Memory B cell (primary cell): ENCODE data around the gene PODXL2.

ENCODE experiments used
- ATAC-seq: fragments of 150-1000 bp; cut with Tn5 transposase; 2 replicates; pipeline ENCODE4 v1.10.0; 2021; ENCODE audit warnings: low read depth, mild to moderate bottlenecking, moderate library complexity
- DNase-seq, 2 donors: peaks; one replicate each; pipeline ENCODE4 v3.0.0; 2022; ENCODE audit warnings: low spot score in 2 of 2
- H3K27ac Mint-ChIP-seq: one replicate; pipeline ENCODE4 v1.8.0; 2022; ENCODE audit warnings: mild to moderate bottlenecking, moderate library complexity, mixed read lengths
- H3K27me3 Mint-ChIP-seq: one replicate; pipeline ENCODE4 v1.8.0; 2022; ENCODE audit warnings: mixed read lengths
- H3K36me3 Mint-ChIP-seq: one replicate; pipeline ENCODE4 v1.8.0; 2022; ENCODE audit warnings: mild to moderate bottlenecking, mixed read lengths
- H3K4me1 Mint-ChIP-seq: one replicate; pipeline ENCODE4 v1.8.0; 2022; ENCODE audit warnings: mixed read lengths
- H3K4me3 Mint-ChIP-seq: one replicate; pipeline ENCODE4 v1.8.0; 2022; ENCODE audit warnings: mild to moderate bottlenecking, moderate library complexity, mixed read lengths
- H3K9me3 Mint-ChIP-seq: one replicate; pipeline ENCODE4 v1.8.0; 2022; ENCODE audit warnings: mixed read lengths

PODXL2 gene

GRCh38 chr3:127628788-127629466 lies at the start of gene PODXL2:
Gene PODXL2 (plus strand): TSS chr3:127629185. CDS start chr3:127629220, 35 bp downstream.
- Mint-ChIP-seq H3K9me3 (no peaks in the 10 kb centered on the region), H3K27me3 (peaks cover 10% of the 10 kb centered on the region), H3K27ac (peak within 1 kb of the TSS; percentile 58), H3K4me1 (peaks cover 21% of the 10 kb centered on the region), H3K4me3 (peak within 1 kb of the TSS; percentile 80), H3K36me3 (peaks cover 1% of the 10 kb centered on the region)
- DNase-seq (peak; percentile 26 to 32), ATAC-seq (peak; percentile 55)

DNA sequence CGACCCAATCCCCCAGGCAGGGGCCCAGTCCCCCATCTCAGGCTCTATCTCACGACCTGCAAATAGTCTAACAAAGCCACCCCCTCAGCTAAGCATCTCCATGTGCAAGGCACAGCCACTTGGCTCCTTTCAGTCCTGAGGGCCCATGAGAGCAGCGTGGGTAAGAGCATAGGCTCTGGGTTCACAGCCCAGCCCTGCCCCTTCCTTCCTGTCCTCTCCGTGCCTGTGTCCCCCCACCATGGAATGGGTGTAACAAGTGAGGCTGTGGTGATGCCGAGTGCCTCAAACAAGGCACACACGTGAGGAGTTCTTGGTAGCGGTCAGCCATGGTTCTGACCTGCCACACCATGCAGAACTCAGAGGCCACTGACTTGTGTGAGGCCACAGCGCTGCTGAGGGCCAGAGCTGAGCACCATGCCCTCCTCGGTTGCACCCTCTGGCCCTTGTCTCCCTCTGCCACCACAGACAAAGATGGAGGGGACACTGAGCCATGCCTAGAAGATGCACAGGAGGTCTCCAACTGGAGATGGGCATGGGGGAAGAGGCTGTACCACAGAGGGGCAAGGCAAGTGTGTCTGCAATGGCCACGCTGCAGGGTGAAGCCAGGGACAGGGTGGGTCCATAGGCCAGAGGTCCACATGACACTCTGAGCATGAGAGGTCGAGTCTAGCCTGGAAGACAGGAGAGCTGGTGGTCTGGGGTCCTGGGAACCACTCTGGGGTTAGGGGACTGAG lies 48.5 kb upstream of the PODXL2 start:
- H3K4me1 Mint-ChIP-seq = peaks cover 12% of the 10 kb centered on the region
- peaks cover 2% of the 10 kb centered on the region for H3K36me3 Mint-ChIP-seq
- no peak overlapping the region for H3K27ac Mint-ChIP-seq
- H3K4me3 Mint-ChIP-seq = no peak overlapping the region
- DNase-seq (no peak), ATAC-seq (no peak)
- H3K27me3 Mint-ChIP-seq = no peaks in the 10 kb centered on the region
- H3K9me3 Mint-ChIP-seq = no peaks in the 10 kb centered on the region

DNA sequence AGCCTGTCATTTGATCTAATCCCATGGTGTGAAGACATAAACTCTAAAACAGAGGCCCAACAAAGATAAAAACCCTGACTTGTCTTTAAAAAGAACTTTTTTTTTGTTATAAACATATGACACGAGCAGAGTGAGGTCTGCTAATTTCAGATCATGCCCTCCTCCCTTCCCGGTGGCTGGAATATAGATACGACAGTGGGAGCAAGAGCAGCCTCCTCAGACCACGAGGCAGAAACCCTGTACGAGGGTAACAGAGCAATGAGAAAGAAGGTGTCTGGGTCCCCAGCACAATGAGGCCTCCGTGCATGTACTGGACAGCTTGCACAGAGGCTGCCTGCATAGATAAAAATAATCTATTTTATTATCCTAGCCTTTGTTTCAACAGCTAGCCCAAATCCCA lies 44.3 kb upstream of the PODXL2 start:
- peaks cover 2% of the 10 kb centered on the region for H3K36me3 Mint-ChIP-seq
- H3K27ac Mint-ChIP-seq = no peak overlapping the region
- H3K4me1 Mint-ChIP-seq = peaks cover 26% of the 10 kb centered on the region
- no peaks in the 10 kb centered on the region for H3K27me3 Mint-ChIP-seq
- no peak overlapping the region for H3K4me3 Mint-ChIP-seq
- DNase-seq (no peak), ATAC-seq (no peak)
- no peaks in the 10 kb centered on the region for H3K9me3 Mint-ChIP-seq

- no peak overlapping the region for H3K27ac Mint-ChIP-seq
- no peak overlapping the region for H3K4me3 Mint-ChIP-seq
- no peaks in the 10 kb centered on the region for H3K9me3 Mint-ChIP-seq
- peaks cover 26% of the 10 kb centered on the region for H3K4me1 Mint-ChIP-seq
- H3K36me3 Mint-ChIP-seq = no peaks in the 10 kb centered on the region
- ATAC-seq (no peak), DNase-seq (no peak)
- H3K27me3 Mint-ChIP-seq = no peaks in the 10 kb centered on the region
Observed at GRCh38 chr3:127585163-127585812, 43.7 kb upstream of the PODXL2 start.

- Mint-ChIP-seq H3K36me3 (no peaks in the 10 kb centered on the region), H3K4me3 (no peak overlapping the region), H3K9me3 (no peaks in the 10 kb centered on the region), H3K27me3 (no peaks in the 10 kb centered on the region), H3K27ac (no peak overlapping the region), H3K4me1 (peaks cover 23% of the 10 kb centered on the region)
- ATAC-seq (no peak), DNase-seq (no peak)
Observed at GRCh38 chr3:127585813-127586413, 43.1 kb upstream of the PODXL2 start.

GRCh38 chr3:127587876-127588275 lies 41.1 kb upstream of the PODXL2 start:
- no peak overlapping the region for H3K27ac Mint-ChIP-seq
- H3K4me3 Mint-ChIP-seq = no peak overlapping the region
- H3K4me1 Mint-ChIP-seq = peaks cover 26% of the 10 kb centered on the region
- H3K36me3 Mint-ChIP-seq = no peaks in the 10 kb centered on the region
- ATAC-seq = no peak
- no peaks in the 10 kb centered on the region for H3K9me3 Mint-ChIP-seq
- no peak for DNase-seq
- H3K27me3 Mint-ChIP-seq = no peaks in the 10 kb centered on the region

GRCh38 chr3:127588806-127589577 lies 40.0 kb upstream of the PODXL2 start:
- Mint-ChIP-seq H3K36me3 (no peaks in the 10 kb centered on the region), H3K27ac (no peak overlapping the region), H3K4me1 (peaks cover 26% of the 10 kb centered on the region), H3K4me3 (peak overlapping the region; percentile 84), H3K27me3 (no peaks in the 10 kb centered on the region), H3K9me3 (no peaks in the 10 kb centered on the region)
- DNase-seq = no peak
- no peak for ATAC-seq

- H3K27ac Mint-ChIP-seq = no peak overlapping the region
- H3K4me1 Mint-ChIP-seq = peaks cover 26% of the 10 kb centered on the region
- peak; percentile 3 for ATAC-seq
Observed at GRCh38 chr3:127589600-127590281, 39.2 kb upstream of the PODXL2 start.

GRCh38 chr3:127590282-127590592 lies 38.7 kb upstream of the PODXL2 start:
- H3K4me1 Mint-ChIP-seq = peaks cover 25% of the 10 kb centered on the region
- DNase-seq (no peak), ATAC-seq (peak; percentile 36)
- no peaks in the 10 kb centered on the region for H3K9me3 Mint-ChIP-seq
- H3K27me3 Mint-ChIP-seq = no peaks in the 10 kb centered on the region
- no peaks in the 10 kb centered on the region for H3K36me3 Mint-ChIP-seq
- H3K4me3 Mint-ChIP-seq = peak overlapping the region; percentile 93
- peak overlapping the region; percentile 76 for H3K27ac Mint-ChIP-seq

More at GRCh38 chr3:127589600-127590281, 39.2 kb upstream of the PODXL2 start:
- no peaks in the 10 kb centered on the region for H3K9me3 Mint-ChIP-seq
- H3K27me3 Mint-ChIP-seq = no peaks in the 10 kb centered on the region
- no peaks in the 10 kb centered on the region for H3K36me3 Mint-ChIP-seq
- DNase-seq = peak in 1 of 2 donors; percentile 44
- peak overlapping the region; percentile 93 for H3K4me3 Mint-ChIP-seq

DNA sequence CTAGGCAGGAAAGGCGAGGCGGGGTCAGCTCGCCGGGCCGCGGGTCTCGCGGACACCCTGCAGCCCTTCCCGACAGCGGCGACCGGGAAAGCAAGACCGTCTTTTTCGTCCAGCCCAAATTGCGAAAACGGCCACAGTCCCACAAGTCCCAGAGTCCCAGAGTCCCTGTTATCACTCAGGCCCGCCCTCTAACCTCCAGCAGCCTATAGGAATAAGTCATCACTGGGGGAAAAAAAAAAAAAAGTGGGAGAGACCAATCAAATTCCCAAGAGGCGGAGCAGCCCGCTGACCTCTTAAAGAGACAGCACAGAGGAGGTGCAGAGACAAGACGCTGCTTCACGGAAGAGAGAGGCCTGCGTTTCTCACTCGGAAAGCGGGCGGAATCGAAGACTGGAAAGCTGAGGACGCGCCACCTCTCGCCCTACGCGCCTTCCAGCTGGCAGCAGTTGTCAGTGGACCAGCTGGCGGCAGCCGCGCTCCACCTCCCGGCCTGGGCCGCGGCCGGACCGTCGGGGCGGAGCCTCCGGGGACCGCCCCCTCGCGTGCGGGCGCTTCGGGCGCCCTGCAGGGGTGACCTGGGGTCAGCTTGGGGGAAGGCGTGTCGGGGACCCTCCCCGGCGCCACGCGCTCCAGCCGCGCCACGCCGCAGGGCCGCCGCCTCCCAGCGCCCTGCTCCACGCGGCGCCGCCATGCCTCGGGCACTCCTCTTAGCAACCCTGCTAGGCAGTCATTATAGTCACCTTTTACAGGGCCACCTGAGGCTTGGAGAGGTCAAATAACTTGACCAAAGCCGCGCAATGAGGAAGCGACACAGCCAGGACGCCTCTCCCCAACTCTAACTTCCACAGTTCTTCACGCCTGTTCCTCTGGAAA lies 38.2 kb upstream of the PODXL2 start, which contains the start of gene TPRA1:
Gene TPRA1 (minus strand): TSS at position 141 of the 873 bp plus-strand sequence. CDS start 10,587 bp downstream, outside the sequence.
- ATAC-seq (peak; percentile 80), DNase-seq (peak; percentile 67 to 70)
- H3K27ac Mint-ChIP-seq = peak within 1 kb of the TSS; percentile 76
- no peaks in the 10 kb centered on the region for H3K27me3 Mint-ChIP-seq
- peak within 1 kb of the TSS; percentile 93 for H3K4me3 Mint-ChIP-seq
- peaks cover 21% of the 10 kb centered on the region for H3K4me1 Mint-ChIP-seq
- H3K36me3 Mint-ChIP-seq = no peaks in the 10 kb centered on the region
- no peaks in the 10 kb centered on the region for H3K9me3 Mint-ChIP-seq

- ATAC-seq (no peak), DNase-seq (no peak)
- no peak overlapping the region for H3K27ac Mint-ChIP-seq
- H3K36me3 Mint-ChIP-seq = no peaks in the 10 kb centered on the region
- no peaks in the 10 kb centered on the region for H3K9me3 Mint-ChIP-seq
- H3K4me3 Mint-ChIP-seq = no peak overlapping the region
- H3K4me1 Mint-ChIP-seq = peaks cover 21% of the 10 kb centered on the region
- no peaks in the 10 kb centered on the region for H3K27me3 Mint-ChIP-seq
Observed at GRCh38 chr3:127593178-127593577, 35.8 kb upstream of the PODXL2 start.

DNA sequence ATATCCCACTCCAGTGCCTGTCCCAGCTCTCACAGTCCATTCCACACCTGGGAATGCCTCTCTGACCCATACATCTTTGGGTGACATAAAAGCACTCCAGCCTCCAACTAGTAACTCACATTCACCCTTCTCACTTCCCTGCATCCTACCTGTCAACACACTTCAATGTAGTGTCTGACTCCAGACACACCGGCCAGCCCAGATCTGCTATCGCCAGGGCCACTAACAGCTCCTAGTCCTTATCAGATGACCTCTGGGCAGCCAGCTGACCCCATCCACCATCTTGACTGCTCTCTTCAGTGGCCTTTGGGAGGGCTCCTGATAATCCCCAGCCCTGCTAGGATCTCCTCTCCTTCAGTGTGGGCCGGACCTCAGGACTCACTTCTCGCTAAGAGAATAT lies 33.7 kb upstream of the PODXL2 start:
- Mint-ChIP-seq H3K36me3 (no peaks in the 10 kb centered on the region), H3K9me3 (no peaks in the 10 kb centered on the region), H3K27ac (no peak overlapping the region), H3K27me3 (no peaks in the 10 kb centered on the region), H3K4me1 (peaks cover 16% of the 10 kb centered on the region), H3K4me3 (no peak overlapping the region)
- ATAC-seq (no peak), DNase-seq (no peak)
